ENCODE measurements around the gene PLK5.
"Not testable (repeated sequence)": the region's sequence is repeated elsewhere in the genome, so short reads cannot be mapped to it uniquely, and the experiment has no call there.

The PLK5 gene

DNA sequence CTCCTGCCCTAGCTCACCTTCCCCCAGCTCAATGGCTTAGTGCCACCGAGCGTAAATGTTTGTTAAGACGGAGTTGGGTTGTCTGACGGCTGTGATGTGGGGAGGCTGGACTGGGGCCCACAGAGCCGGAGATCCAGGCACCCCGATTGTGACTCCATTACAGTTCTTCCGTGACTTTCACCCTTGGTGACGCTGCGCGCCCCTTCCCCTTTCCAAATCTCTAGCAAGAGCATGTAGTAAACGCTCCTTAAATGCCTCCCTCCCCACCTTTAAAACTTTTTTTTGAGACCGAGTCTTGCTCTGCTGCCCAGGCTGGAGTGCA is 32.1 kb upstream of the PLK5 start:
- DNase-seq = no peak

DNA sequence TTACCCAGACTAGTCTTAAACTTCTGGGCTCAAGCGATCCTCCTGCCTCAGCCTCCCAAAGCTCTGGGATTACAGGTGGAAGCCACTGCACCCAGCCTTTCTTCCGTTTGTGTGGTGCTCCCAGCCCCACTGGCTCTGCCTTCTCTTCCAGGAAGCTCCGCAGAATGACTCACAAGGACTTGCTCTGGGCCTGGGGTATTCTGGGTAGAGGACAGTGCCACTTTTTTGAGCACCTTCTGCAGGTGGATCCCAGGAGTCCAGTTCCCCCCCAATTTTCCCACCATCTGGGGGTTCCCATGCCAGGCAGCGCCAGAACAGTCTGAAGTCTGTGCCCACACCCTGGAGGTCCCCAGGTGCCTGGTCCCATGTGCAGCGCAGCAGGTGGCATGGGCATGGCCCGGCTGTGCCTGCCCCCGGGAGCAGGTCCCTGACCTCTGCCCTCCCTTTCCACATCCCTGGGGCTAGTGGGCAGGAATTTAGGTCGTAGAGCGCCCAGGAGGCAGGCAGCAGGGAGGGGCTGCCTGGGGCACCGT is 31.3 kb upstream of the PLK5 start:
- no peak for DNase-seq

DNA sequence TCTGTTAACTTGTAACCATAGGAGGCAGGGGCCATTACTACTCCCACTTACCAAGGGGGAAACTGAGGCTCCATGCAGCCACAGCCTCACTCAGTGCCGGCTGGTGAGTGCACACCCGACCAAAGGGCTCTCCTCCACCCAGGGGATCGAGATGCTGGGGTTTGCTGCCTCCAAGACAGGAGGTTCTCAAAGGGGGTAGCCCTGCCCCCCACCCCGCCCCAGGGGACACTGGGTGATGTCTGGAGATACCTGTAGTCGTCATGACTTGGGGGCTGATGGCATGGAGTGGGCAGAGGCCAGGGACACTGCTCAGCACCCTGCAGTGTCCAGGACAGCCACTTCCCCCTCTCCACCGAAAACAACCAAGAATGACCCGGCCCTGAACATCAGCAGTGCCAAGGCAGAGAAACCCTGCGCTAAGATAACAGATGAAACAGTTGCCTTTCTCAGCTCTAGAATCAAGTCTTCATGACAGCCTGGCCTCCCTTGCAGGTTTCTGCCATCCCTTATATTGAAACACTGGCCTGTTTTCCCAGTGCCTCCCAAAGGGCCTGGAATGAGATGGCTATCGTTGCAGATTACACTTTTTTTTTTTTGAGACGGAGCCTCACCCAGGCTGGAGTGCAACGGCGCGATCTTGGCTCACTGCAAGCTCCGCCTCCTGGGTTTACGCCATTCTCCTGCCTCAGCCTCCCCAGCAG is 29.6 kb upstream of the PLK5 start:
- DNase-seq = no peak

DNA sequence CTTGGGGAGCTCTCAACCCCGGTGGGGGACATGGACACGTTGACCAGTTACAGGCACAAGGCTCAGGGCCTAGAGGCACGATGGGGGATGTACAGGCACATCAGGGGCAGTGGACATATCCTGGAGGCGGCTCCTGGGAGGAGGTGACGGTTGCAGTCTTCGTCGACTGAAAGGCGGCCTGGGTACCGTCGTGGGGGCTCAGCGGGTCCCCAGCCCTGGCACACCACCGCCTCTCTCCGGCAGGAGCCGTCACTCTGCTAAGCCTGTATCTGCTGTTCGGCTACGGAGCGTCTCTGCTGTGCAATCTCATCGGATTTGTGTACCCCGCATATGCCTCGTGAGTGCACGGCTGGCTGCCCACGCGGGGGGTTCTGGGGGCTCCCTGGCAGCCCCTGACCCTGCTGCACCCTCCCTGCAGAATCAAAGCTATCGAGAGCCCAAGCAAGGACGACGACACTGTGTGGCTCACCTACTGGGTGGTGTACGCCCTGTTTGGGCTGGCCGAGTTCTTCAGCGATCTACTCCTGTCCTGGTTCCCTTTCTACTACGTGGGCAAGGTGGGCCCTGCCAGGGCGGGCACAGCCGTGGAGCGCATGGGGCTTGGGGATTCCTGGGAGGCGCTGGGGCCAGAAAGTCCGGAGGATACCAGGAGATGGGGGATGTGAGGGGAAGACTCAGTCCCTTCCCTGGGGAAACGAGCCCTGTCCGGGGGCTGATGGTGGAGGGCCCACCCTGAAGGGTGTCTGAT is 28.7 kb upstream of the PLK5 start:
- DNase-seq = no peak

DNA sequence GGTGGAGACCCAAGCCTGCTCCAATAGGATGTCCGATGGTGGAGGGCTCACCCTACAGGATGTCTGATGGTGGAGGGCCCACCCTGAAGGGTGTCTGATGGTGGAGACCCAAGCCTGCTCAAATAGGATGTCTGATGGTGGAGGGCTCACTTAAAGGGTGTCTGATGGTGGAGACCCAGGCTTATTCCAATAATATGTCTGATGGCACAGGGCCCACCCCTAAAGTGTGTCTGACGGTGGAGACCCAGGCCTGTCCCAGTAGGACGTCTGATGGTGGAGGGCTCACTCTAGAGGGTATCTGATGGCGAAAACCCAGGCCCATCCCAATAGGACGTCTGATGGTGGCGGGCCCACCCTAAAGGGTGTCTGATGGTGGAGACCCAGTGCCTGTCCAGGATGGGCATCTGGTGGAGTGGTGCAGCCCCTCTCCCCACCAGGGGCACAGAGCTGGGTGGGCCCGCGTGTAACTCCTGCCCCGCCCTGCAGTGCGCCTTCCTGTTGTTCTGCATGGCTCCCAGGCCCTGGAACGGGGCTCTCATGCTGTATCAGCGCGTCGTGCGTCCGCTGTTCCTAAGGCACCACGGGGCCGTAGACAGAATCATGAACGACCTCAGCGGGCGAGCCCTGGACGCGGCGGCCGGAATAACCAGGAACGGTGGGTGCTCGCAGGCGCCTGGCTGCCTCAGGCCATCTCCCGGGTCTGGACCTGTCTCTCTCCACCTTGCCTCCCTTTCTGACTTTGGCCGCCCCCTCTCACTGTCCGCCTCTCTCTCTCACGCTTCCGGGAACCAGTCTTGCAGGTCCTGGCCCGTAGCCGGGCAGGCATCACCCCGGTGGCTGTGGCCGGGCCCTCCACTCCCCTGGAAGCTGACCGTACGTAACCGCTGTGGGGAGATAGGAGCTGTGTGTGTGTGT is 27.8 kb upstream of the PLK5 start:
- DNase-seq = no peak

DNA sequence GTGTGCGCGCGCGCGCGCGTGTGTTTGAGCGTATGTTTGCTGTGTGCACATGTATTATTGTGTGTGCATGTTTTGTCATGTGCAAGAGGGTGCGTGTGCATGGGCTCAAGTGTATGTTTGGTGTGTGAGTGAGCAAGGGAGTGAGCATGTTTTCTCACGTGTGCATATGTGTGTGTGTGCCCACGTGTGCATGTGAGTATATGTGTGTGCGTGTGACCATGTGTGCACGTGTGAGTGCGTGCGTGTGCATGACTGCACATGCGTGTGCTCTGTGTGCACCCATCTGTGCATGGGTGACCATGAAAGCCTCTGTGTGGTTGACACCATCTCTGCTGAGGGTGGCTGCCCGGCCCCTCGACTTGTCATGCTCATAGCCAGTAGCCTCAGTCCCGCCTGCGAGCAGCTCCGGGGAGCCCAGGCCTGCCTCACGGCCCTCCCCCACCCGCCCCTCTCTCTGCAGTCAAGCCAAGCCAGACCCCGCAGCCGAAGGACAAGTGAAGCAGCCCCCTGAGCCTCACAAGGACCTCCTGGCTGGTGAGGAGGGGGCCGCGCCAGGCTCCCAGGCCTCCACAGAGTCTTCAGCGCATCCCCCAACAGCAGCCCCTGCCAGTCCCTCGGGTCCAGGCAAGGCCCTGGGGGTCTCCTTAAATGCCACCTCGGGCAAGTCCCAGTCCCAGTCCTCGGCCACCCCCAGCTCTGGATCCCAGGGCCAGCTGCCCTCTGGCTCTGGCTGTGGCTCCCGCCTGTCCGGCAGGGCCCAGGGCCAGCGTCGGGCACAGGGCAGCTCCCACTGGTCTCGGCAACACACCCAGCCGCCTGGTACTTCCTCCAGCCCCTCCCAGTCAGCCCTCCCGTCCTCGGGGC is 26.9 kb upstream of the PLK5 start:
- DNase-seq = no peak

DNA sequence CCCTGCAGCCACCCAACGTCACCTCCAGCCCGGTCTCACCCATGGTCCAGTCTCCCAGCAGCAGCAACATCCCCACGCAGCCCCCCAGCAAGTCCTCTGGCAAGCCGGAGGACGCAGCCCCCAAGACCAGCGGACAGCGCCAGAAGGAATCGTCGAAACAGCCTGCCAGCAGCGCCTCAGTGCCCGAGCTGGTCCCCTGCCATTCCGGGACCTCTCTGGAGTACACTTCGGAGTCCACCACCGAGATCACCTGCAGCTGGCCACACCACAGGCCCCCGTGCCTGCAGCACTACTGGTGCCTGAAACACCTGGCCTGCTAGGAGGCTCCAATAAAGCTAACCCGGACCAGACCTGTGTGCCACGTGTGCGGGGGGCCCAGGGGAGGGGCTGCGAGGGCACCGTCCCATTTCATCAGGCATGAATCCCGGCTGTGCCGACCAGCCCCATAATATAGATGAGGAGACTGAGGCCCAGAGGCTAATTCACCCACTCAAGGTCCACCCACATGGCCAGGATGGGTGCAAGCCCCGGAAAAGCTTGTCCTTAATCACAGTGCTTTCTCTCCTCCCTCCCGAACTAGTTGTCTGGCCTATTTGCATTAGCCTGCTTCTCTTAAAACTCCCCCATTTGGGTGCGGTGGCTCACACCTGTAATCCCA is 26.2 kb upstream of the PLK5 start:
- DNase-seq = no peak

DNA sequence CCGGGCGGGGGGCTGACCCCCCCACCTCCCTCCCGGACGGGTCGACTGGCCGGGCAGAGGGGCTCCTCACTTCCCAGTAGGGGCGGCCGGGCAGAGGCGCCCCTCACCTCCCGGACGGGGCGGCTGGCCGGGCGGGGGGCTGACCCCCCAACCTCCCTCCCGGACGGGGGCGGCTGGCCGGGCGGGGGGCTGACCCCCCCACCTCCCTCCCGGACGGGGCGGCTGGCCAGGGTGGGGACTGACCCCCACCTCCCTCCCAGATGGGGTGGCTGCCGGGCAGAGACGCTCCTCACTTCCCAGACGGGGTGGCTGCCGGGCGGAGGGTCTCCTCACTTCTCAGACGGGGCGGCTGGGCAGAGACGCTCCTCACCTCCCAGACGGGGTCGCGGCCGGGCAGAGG is 24.6 kb upstream of the PLK5 start:
- DNase-seq = not testable (repeated sequence)

DNA sequence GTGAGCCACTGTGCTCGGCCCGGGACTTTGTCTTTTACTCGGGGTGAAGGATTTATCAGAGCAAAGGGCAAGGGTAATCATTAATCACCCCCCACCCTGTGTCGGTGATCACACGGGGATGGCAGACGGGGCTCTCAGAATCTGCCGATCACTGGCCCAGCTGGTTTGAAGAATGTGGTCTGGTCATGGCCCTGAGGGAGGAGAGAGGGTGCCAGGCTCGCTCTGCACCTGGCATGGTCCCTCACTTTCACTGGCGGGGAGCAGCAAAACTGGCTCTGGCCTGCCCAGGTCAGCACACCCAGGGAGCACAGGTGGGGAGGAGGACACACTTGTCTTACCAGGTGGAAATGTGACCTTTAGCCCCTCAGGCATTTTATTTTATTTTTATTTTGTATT is 22.7 kb upstream of the PLK5 start:
- DNase-seq = no peak

DNA sequence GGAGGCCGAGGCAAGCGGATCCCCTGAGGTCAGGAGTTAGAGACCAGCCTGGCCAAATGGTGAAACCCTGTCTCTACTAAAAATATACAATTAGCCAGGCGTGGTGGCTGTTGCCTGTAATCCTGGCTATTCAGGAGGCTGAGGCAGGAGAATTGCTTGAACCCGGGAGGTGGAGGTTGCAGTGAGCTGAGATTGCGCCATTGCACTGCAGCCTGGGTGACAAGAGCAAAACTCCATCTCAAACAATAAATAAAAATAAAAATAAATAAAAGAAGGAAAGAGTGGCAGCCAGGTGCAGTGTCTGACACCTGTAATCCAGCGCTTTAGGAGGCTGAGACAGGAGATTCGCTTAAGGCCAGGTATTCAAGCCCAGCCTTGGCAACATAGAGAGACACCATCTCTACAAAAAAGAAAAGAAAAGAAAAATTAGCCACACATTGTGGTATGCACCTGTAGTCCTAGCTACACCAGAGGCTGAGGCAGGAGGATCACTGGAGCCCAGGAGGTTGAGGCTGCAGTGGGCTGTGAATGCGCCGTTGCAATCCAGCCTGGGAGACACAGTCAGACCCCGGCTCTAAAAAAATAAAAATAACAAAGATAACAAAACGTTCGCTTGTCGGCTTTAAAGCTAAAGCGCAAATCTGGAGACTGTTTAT is 21.3 kb upstream of the PLK5 start:
- no peak for DNase-seq

DNA sequence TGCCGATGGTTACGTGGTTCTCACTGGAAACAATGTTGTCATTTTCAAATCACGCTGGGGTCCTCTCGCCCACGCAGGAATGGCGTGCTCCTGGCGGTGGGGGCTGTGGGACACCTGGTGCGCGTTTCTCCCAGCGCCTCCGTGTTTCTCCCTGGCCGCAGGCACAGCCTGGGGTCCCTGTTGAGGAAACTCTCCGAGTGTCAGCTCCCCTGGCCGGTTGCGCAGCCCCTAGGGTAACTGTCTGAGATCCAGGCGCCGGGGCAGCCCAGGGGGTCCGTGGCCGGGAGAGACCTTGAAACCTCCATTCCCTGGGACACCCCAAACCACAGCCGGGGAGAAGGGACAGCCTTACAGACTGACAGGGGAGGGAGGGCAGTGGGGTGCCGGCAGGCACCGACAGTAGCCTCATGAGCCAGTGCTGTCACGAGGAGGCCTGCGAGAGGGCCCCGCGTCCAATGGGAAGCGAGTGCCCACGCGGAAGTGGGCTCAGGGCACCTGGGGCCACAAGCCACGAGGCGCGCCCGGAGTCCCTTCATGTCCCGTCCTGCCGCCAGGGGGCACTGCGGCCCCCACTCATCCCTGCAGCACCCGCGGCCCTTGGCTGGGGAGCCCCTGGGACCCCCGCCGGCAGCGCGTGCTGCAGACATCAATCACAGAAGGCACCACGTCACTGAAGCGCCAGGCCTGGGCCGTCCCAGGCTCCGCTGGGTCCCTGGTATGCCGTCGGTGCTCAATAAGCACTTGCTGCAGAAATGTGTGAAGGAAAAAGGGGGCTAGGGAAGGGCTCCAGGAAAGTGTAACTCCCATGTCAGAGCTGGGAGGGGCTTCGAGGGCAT is 20.6 kb upstream of the PLK5 start:
- DNase-seq = no peak

DNA sequence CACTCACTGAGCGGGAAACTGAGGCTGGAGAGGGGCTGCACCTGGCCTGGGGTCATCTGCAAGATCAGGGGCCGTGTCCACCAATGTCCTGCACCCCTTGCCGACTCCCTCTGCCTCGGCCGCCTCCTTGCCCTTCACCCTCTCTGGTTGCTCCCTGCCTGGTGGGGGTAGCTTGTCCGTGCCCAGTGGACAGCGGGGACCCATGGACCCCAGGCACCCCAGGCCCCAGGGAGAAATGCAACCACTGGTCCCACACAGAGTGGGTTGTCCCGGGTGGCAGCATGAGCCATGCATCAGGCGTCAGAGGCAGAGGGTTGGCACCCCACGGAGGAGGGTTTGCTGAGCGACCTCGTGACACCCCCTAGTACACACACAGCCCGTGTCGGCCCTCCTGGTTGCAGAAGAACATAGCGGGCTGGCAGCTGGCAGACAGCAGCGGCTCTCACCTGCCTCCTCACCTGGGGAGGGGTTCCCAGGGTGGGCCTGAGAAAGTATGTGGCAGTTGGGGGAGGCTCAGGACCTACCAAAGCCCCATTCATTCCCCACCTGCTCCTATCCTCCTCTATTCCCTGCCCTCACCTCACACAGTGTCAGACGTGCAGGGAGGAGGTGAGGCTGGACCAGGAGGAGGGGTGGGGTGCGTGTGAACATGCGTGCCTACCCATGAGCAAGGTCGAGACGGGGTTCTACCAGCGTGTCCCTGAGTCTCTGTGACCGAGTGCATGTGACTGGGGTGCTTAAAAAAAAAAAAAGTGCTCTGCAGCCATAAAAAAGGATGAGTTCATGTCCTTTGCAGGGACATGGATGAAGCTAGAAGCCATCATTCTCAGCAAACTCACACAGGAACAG is 19.7 kb upstream of the PLK5 start:
- no peak for DNase-seq

DNA sequence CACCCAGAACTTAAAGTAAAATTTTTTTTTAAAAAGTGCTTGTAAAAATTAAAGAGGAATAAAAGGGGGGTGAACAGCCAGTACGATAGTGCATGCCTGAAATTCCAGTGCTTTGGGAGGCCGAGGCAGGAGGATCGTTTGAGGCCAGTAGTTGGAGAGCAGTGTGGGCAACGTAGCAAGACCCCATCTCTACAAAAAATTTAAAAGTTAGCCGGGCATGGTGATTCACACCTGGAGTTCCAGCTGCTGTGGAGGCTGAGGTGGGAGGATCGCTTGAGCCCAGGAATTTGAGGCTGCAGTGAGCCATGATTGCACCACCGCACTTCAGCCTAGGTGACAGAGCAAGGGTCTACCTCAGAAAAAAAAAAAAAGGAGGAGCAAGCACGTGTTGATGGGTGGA is 18.9 kb upstream of the PLK5 start:
- DNase-seq = no peak

DNA sequence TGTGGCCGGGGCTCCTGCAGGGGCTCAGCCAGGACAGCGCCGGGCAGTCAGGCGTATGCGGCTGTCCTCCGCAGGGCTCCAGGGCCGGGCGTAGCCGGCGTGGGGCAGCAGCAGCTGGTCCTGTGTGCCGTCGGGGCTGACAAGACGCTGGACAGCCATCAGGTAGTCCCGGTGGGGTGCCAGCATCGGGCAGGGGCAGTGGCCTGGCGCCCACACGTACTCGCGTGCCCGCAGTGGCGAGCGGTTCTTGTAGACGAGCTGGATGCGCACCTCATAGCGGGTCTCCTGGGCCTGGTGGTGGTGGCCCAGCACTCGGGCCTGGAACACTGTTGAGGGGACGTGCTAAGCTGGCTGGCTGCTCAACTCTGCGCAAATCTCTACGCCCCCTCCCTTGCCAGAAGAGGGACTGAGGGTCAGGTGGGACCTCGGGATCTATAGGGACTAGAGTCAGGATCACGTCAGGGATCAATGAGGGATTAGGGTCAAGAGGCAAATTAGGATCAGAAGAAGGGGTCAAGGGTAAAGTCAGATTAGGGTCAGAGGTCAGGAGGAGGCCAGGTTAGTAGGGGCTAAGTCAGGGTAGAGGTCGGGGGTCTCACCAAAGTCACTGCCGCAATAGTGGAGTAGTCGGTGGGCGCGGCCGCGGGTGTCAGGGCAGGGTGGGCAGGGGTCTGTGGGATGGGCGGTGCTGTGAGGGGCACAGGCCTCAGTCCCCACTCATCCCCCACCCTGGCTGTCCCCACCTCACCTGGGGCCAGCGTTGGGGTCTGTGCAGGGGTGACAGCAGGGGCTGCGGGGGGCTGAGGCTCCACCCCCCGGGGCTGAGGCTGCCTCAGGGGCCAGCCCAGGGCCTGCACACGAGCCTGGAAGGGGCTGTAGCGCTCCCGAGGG is 17.6 kb upstream of the PLK5 start:
- DNase-seq = no peak

DNA sequence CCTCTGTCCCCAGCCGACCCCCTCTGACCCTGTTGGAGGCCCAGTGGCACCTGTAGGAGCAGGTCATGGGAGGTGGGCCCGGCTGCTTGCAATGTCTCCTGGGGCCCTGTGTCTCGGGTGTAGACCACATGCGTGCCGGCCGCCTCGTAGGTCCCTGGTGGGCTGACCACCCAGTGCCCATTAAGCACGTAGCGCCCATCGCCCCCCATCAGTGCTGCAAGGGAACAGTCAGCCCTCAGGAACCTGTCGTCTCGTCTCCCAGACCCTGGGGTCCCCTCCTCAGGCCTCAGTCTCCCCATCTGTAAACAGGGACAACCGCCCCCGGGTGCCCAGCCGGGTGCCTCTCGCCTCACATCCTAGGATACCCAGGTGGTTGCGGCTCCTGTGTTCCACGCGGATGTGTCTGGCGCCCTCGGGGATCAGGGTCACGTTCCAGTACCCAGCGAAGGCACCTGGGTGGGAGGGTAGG is 16.7 kb upstream of the PLK5 start:
- no peak for DNase-seq

DNA sequence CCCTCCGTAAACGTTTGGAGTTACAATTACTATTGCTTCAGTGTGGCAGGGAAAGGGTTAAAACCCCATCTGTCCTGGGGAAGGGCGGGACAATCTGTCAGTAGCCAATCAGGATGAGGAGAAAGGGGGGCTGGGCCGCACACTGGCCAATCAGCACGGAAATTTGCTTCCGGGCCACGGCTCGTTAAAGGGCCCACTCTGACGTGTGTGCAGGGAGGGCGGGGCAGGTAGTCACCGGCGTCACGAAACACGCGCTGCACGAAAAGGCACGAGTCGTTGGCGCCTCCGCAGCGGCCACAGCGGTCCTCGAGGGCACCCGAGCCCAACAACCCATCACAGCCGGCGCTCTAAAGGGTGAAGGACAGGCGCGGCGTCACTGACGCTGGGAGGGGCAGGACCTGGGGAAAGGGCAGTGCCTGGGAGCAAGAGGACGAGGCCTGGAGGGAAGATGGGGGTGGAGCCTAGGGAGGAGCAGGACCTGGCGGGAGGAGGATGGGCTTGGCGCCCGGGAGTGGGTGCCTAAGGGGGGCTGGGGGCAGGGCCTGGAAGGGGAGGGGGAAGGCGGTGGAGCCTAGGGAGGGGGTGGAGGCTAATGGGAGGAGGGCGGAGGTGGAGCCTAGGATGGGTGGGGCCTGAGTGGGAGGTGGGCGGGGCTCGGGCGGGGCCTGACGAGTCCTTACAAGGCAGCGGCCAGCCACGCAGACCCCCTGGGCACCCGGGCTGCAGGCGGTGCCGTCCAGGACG is 15.9 kb upstream of the PLK5 start:
- peak; percentile 96 for DNase-seq

DNA sequence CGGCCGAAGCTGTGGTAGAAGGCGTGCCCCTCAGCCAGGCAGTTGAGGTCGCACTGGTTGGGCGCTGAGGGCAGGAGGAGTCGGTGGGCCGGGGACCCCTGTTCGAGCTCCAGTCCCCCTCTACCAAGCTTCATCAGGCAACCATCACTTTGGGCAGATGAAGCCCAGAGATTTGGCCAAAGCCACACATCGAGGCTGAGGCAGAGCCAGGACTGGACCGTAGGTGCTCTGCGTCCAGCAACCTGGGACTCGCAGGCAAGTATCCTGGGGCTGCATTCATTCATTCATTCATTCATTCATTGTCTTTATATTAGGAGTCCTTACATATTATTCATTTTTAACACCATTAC is 15.4 kb upstream of the PLK5 start:
- DNase-seq = no peak
